ENCODE measurements around the gene CPA4.

- TF ChIP-seq, protein P1, sequence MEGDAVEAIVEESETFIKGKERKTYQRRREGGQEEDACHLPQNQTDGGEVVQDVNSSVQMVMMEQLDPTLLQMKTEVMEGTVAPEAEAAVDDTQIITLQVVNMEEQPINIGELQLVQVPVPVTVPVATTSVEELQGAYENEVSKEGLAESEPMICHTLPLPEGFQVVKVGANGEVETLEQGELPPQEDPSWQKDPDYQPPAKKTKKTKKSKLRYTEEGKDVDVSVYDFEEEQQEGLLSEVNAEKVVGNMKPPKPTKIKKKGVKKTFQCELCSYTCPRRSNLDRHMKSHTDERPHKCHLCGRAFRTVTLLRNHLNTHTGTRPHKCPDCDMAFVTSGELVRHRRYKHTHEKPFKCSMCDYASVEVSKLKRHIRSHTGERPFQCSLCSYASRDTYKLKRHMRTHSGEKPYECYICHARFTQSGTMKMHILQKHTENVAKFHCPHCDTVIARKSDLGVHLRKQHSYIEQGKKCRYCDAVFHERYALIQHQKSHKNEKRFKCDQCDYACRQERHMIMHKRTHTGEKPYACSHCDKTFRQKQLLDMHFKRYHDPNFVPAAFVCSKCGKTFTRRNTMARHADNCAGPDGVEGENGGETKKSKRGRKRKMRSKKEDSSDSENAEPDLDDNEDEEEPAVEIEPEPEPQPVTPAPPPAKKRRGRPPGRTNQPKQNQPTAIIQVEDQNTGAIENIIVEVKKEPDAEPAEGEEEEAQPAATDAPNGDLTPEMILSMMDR (IDR thresholded peaks at IDR 0.05; ENCODE audit: insufficient read depth, low read length): no peak
- TF ChIP-seq GABPA (IDR thresholded peaks at IDR 0.05; ENCODE audit: low read depth) (no peak), POLR2AphosphoS5 (IDR thresholded peaks at IDR 0.05; ENCODE audit: low read depth) (no peak)
- TF ChIP-seq, protein P2, sequence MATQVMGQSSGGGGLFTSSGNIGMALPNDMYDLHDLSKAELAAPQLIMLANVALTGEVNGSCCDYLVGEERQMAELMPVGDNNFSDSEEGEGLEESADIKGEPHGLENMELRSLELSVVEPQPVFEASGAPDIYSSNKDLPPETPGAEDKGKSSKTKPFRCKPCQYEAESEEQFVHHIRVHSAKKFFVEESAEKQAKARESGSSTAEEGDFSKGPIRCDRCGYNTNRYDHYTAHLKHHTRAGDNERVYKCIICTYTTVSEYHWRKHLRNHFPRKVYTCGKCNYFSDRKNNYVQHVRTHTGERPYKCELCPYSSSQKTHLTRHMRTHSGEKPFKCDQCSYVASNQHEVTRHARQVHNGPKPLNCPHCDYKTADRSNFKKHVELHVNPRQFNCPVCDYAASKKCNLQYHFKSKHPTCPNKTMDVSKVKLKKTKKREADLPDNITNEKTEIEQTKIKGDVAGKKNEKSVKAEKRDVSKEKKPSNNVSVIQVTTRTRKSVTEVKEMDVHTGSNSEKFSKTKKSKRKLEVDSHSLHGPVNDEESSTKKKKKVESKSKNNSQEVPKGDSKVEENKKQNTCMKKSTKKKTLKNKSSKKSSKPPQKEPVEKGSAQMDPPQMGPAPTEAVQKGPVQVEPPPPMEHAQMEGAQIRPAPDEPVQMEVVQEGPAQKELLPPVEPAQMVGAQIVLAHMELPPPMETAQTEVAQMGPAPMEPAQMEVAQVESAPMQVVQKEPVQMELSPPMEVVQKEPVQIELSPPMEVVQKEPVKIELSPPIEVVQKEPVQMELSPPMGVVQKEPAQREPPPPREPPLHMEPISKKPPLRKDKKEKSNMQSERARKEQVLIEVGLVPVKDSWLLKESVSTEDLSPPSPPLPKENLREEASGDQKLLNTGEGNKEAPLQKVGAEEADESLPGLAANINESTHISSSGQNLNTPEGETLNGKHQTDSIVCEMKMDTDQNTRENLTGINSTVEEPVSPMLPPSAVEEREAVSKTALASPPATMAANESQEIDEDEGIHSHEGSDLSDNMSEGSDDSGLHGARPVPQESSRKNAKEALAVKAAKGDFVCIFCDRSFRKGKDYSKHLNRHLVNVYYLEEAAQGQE (IDR thresholded peaks at IDR 0.05; ENCODE audit: insufficient replicate concordance, low read depth): no peak
Observed at GRCh38 chr7:130305433-130306042, 12.6 kb downstream of the CPA4 start.
